ENCODE data around the gene TOR1B.

The TOR1B gene

GRCh38 chr9:129810788-129811187 is 7.8 kb downstream of the TOR1B start:
- TF ChIP-seq ZNF70 (CRISPR knock-in tag; IDR thresholded peaks at IDR 0.05) = no peak
- TF ChIP-seq PATZ1 (CRISPR knock-in tag; IDR thresholded peaks at IDR 0.05; ENCODE audit: borderline replicate concordance) = no peak
- no peak for ATAC-seq

- TF ChIP-seq TOX (CRISPR knock-in tag; IDR thresholded peaks at IDR 0.05; ENCODE audit: borderline replicate concordance) (no peak), ZFP30 (CRISPR knock-in tag; IDR thresholded peaks at IDR 0.05) (no peak), POU6F1 (CRISPR knock-in tag; IDR thresholded peaks at IDR 0.05; ENCODE audit: borderline replicate concordance, low read depth) (no peak), TCF4 (CRISPR knock-in tag; IDR thresholded peaks at IDR 0.05; ENCODE audit: borderline replicate concordance) (no peak), ARNTL (CRISPR knock-in tag; IDR thresholded peaks at IDR 0.05; ENCODE audit: borderline replicate concordance, low read depth) (no peak), ZNF565 (CRISPR knock-in tag; conservative IDR thresholded peaks at IDR 0.05; ENCODE audit: low read depth) (no peak), ISL1 (CRISPR knock-in tag; IDR thresholded peaks at IDR 0.05) (no peak), PPARA (CRISPR knock-in tag; IDR thresholded peaks at IDR 0.05; ENCODE audit: borderline replicate concordance) (no peak), TSHZ2 (CRISPR knock-in tag; IDR thresholded peaks at IDR 0.05) (no peak), ZC3H10 (CRISPR knock-in tag; IDR thresholded peaks at IDR 0.05) (no peak), ZFP3 (CRISPR knock-in tag; IDR thresholded peaks at IDR 0.05) (no peak), CSRNP3 (CRISPR knock-in tag; IDR thresholded peaks at IDR 0.05) (no peak), CREB5 (CRISPR knock-in tag; IDR thresholded peaks at IDR 0.05; ENCODE audit: low read depth) (no peak), PATZ1 (CRISPR knock-in tag; IDR thresholded peaks at IDR 0.05; ENCODE audit: borderline replicate concordance) (no peak), CSDC2 (CRISPR knock-in tag; IDR thresholded peaks at IDR 0.05) (no peak), ESRRG (CRISPR knock-in tag; IDR thresholded peaks at IDR 0.05) (no peak)
- no peak; the same call in 2 of the 3 replicates for ATAC-seq
Observed at GRCh38 chr9:129811967-129812363, 9.0 kb downstream of the TOR1B start.

GRCh38 chr9:129812385-129812784 is 9.4 kb downstream of the TOR1B start:
- peak; percentile 10 for ATAC-seq
- TF ChIP-seq TCF4 (CRISPR knock-in tag; IDR thresholded peaks at IDR 0.05; ENCODE audit: borderline replicate concordance) (no peak), BACH2 (CRISPR knock-in tag; IDR thresholded peaks at IDR 0.05; ENCODE audit: borderline replicate concordance) (no peak), OSR1 (CRISPR knock-in tag; IDR thresholded peaks at IDR 0.05) (no peak), CREB5 (CRISPR knock-in tag; IDR thresholded peaks at IDR 0.05; ENCODE audit: low read depth) (no peak), ZNF8 (CRISPR knock-in tag; IDR thresholded peaks at IDR 0.05) (no peak), TOX (CRISPR knock-in tag; IDR thresholded peaks at IDR 0.05; ENCODE audit: borderline replicate concordance) (no peak), RARB (CRISPR knock-in tag; IDR thresholded peaks at IDR 0.05) (no peak), ZFP3 (CRISPR knock-in tag; IDR thresholded peaks at IDR 0.05) (no peak), ESRRG (CRISPR knock-in tag; IDR thresholded peaks at IDR 0.05) (no peak), ZFP30 (CRISPR knock-in tag; IDR thresholded peaks at IDR 0.05) (no peak), PATZ1 (CRISPR knock-in tag; IDR thresholded peaks at IDR 0.05; ENCODE audit: borderline replicate concordance) (no peak), ZNF70 (CRISPR knock-in tag; IDR thresholded peaks at IDR 0.05) (no peak), SNAI2 (CRISPR knock-in tag; IDR thresholded peaks at IDR 0.05) (no peak), ZNF565 (CRISPR knock-in tag; conservative IDR thresholded peaks at IDR 0.05; ENCODE audit: low read depth) (no peak)
